Skin of body (tissue), 2 donors: ENCODE data around the gene SP8. TPM values are rescaled to one million over a fixed set of nuclear protein-coding genes. Genes with fewer than 3 reads are reported as not detected.
"Not testable (repeated sequence)": the region's sequence is repeated elsewhere in the genome, so short reads cannot be mapped to it uniquely, and the experiment has no call there.

ENCODE experiments used
- DNase-seq: peaks from one replicate; lab custom pipeline; 2025; lab: John Stamatoyannopoulos, UW
- total RNA-seq: library from RNA; depleted of rRNA; stranded (reverse); fragments of >200 nt; gene quantifications from one replicate; pipeline ENCODE4 v1.2.3, GENCODE V29; 2014

SP8 gene
- total RNA-seq = not detected

- no peak for DNase-seq
Observed at GRCh38 chr7:20786779-20787659, at the start of gene SP8. Gene SP8, minus strand, starts transcription at chr7:20786886. Its CDS starts 88 bp downstream, at chr7:20786798.

- not testable (repeated sequence) for DNase-seq
Observed at GRCh38 chr7:20836424-20836823, 49.7 kb upstream of the SP8 start.

- no peak for DNase-seq
Observed at GRCh38 chr7:20835111-20835750, 48.5 kb upstream of the SP8 start.

- no peak for DNase-seq
Observed at GRCh38 chr7:20834656-20835055, 48.0 kb upstream of the SP8 start.

- DNase-seq = no peak
Observed at GRCh38 chr7:20831956-20832355, 45.3 kb upstream of the SP8 start.

- DNase-seq = no peak
Observed at GRCh38 chr7:20831451-20831850, 44.8 kb upstream of the SP8 start.

GRCh38 chr7:20828947-20829346 lies 42.3 kb upstream of the SP8 start:
- no peak for DNase-seq

- DNase-seq = no peak
Observed at GRCh38 chr7:20827172-20827571, 40.5 kb upstream of the SP8 start.

- DNase-seq = no peak
Observed at GRCh38 chr7:20826243-20826642, 39.6 kb upstream of the SP8 start.

GRCh38 chr7:20825555-20825954 lies 38.9 kb upstream of the SP8 start:
- DNase-seq = no peak

- DNase-seq = not testable (repeated sequence)
Observed at GRCh38 chr7:20821390-20821789, 34.7 kb upstream of the SP8 start.

GRCh38 chr7:20816372-20816959 lies 29.8 kb upstream of the SP8 start:
- DNase-seq = no peak

- no peak for DNase-seq
Observed at GRCh38 chr7:20804345-20804744, 17.7 kb upstream of the SP8 start.

- no peak for DNase-seq
Observed at GRCh38 chr7:20799566-20800366, 13.1 kb upstream of the SP8 start.

GRCh38 chr7:20798694-20799121 lies 12.0 kb upstream of the SP8 start:
- no peak for DNase-seq

- DNase-seq = no peak
Observed at GRCh38 chr7:20798081-20798693, 11.5 kb upstream of the SP8 start.

- DNase-seq = no peak
Observed at GRCh38 chr7:20797462-20798080, 10.9 kb upstream of the SP8 start.

GRCh38 chr7:20797042-20797461 lies 10.4 kb upstream of the SP8 start:
- DNase-seq = no peak

GRCh38 chr7:20796500-20796899 lies 9.8 kb upstream of the SP8 start:
- no peak for DNase-seq

GRCh38 chr7:20795881-20796280 lies 9.2 kb upstream of the SP8 start:
- no peak for DNase-seq

- no peak for DNase-seq
Observed at GRCh38 chr7:20795361-20795760, 8.7 kb upstream of the SP8 start.
